Measurements from ENCODE around the gene ZNF777.
"Not testable (repeated sequence)": the region's sequence is repeated elsewhere in the genome, so short reads cannot be mapped to it uniquely, and the experiment has no call there.

The ZNF777 gene

DNA sequence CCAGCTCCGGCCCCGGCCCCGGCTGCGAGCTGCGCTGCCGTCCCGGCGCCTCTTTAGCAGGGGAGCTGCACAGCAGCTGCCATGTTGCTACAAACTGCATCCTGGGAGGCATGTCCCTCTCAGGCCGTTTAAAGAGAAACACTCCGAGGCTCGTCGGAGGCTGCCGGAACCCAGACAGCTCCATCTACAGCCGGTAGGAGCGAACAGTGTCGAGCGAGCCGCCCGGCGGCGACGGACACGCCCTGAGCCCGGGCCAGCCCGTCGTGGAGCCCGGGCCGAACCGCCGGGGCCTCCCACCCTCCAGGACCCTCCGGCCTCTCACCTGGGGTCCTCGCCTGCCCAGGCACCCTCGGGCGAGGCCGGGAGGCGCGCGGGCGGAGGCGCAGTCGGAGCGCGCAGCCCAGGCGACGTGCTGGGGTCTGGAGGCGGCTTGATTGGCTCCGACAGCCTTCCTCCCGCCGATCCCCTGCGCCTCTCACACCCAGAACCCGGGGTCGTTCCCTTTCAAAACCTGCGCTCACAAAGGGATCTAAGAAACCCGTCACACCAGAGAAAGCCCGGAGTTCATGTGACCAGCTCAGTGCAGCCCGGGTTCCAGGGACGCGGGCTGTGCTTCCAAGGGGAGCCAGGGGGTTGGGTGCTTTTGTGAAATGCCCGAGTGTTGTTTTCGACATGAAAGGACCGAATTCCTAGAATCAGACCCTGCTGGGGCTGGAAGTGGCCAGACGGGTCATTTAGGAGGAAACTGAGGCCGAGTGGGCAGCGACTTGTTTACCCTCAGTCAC, at the start of gene ZNF777:
Gene ZNF777 (minus strand): TSS at position 570 of the 785 bp plus-strand sequence. CDS start 5,040 bp downstream, outside the sequence.
- peak; percentile 45 for DNase-seq

DNA sequence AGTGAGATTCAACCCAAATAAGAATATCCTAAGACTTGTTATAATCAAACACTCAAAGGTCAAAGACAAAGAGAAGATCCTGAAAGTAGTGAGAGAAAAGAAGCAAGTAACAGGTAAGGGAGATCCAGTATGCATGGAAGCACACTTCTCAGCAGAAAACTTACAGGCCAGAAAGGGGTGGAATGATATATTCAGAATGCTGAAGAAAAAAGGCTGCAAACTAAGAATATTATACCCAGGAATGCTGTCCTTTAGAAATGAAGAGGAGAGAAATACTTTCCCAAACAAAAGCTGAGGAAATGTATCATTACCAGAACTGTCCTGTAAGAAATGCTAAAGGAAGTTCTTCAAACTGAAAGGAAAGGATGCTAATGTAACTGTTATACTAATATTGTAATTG, 49.4 kb upstream of the ZNF777 start:
- no peak for DNase-seq

- no peak for DNase-seq
Observed at GRCh38 chr7:149509774-149510173, 48.9 kb upstream of the ZNF777 start.

DNA sequence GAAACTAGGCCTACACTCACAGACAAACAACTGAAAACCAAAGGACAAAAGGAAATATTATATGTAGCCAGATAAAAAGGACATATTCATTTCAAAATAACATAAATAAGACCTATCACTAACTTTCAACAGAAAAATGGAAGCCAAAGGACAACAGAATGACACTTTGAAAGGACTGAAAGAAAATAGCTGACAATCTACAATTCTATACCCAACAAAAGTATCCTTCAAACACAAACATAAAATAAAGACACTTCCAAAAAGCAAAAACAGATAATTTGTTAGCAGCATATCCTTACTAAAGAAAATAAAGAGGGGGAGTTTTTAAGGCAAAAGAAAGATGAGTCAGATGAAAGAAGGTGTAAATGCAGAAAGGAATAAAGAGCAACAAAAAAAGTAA, 44.7 kb upstream of the ZNF777 start:
- DNase-seq, result no peak

DNA sequence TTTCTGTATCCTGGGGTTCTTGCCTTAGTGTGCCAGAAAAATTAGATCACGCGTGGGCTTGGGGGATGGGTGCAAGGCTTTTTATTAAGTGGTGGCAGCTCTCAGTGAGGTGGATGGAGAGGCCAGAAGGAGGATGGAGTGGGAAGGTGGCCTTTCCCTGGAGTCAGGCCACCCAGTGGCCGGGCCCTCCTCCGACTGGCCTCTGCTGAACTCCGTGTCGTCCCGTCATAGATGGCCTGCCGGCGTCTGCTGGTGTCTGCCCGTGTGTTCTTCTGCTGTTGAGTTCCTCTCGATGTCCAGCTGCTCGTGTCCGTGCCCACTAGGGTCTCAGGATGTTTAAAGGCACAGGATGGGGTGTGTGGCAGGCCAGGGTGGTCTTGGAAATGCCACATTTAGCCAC, 40.8 kb upstream of the ZNF777 start:
- DNase-seq, result no peak

DNA sequence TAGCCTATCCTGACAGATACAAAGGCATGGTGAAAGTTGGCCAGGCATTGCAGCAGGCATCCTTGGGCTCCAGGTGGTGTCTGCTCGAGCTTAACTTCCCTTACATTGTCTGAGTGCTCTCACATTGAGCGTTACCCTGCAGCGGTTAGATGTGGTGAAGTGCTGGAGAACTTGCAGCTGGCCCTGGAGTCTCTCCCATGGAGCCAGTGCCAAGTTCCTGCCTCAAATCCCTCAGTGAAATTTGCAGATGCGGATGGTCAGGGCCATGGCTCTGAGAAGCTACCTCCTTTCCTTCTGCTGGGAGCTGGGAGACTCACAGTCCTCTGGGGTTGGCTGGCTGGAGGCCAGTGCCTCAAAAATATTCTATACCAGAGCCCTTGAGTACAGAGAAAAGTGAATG, 40.0 kb upstream of the ZNF777 start:
- no peak for DNase-seq

DNA sequence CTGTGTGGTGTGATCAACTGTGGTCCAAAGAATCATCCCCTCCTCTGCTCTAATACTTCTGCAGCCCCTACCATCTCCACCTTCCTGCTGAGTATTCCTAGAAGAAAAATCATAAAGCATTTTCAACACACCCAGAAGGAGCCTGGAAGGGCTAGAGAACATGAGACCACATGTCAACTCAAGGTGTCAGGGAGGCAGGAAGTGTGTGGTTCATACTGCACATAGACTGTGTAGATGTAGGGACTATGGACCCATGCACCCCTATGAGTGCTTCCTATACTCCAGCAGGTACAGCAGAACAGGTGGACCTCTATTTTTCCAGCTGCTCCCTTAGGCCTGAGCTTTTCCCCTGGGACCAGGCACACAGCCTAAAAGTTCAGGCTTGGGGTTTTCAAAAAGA, 39.3 kb upstream of the ZNF777 start:
- no peak for DNase-seq

- no peak for DNase-seq
Observed at GRCh38 chr7:149498811-149499210, 37.9 kb upstream of the ZNF777 start.

GRCh38 chr7:149497467-149498261, 36.8 kb upstream of the ZNF777 start, which contains the start of gene ZNF746:
Gene ZNF746 (minus strand): TSS chr7:149497809. CDS start chr7:149497536, 273 bp downstream.
- DNase-seq, result no peak

GRCh38 chr7:149496642-149497391, 36.0 kb upstream of the ZNF777 start:
- DNase-seq, result no peak

DNA sequence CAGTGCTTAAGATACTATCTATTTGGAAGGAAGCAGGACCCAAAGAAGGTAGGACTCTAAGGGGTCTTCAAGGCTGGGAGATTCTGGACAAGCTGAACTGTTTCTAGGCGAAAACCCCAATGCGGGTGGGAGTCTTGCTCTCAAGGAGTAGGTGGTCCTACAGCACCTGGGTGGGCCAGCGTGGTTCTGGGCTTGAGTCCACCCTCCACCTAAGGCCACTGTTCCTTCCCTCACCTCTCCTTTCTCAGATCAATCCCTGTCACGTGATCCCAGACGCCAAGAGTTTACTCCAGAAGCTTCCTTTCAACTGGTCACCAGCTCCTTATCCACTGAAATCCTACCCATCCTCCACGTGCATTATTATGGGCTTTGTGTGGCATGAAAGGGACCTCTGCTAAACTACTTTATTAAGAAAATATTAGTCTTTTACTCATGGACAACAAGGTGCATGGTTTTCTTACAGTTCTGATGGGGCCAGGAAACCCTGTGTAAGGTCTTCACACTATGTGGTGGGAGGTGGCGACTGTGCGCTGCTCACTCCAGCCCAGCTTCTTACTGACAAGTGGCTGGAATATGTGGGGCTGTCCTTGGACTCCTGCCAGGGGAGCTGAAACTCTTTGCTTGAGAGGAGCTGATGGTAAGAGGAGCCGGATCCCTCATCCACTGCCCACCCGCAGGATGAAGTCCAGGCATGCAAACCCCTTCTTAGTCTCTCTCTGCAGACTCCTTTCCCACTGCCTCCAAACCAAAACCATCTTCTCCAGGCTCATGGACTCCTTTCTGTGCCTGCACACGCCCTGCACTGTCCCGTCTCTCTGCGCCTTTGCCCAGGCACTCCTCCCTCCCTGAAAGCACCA, 35.2 kb upstream of the ZNF777 start:
- DNase-seq, result no peak

DNA sequence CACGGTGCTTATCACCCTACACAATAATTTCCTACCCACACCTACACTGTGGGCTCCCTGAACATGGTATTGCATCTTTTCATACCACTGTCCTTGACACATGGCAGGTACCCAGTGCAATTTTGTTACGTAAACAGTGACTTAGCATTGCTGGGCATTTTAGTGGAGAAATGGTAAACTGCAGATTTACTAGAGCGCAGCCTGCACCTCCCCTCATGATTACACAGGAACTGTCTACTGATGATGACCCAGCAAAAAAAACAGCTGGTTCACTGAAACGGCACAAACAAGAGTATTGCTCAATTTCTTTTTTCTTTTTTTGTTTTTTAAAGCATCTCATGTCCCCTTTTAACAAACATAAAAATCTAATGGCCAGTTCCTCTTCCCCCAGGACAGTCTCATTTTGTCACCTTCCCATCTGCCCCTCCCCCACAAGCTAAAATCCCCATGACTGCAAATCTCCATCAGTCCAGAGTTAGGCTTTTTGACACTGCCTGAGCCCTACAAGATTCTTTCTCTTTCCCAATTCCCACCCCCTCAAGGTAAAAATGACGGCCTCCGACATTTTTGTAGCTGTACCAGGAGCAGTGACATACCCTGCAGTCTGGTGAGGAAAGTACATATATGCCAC, 34.0 kb upstream of the ZNF777 start:
- no peak for DNase-seq

DNA sequence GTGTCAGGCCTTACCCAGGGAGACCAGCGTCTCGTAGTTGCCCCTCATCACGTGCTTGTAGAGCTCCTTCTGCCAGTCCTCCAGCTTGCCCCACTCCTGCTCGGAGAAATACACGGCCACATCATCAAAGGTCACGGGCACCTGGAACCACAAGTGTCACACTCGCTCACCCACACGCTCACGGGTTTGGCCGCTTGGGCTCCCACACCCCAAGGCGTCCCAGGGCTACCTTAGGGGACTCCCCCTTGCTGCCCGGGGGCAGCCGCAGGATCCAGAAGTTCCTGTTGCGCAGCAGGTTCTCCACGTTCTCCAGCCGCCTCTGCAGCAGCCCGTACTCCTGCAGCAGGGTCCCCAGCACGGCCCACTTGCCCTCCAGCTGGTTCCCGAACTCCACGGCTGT, 33.1 kb upstream of the ZNF777 start:
- not testable (repeated sequence) for DNase-seq

DNA sequence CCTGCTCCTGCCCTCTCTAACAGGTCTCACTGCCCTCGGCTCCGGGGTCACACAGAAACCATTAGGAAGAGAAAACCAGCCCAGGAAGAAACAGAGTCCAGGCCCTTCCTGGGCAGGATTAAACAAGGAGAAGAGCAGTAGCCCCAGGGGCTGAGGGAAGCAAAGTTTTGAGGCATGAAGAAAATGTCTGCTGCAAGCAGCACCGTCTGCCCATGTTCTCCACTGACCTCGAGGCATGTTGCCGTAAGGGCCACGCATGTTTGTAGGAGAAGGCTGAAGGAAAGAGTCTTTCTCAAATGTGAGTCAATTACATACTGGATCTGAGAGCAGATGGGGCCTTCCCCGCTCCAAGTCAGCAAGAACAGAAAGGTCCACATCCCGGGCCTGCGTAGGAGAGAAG, 32.5 kb upstream of the ZNF777 start:
- no peak for DNase-seq

GRCh38 chr7:149490083-149490760, 29.4 kb upstream of the ZNF777 start:
- no peak for DNase-seq

GRCh38 chr7:149489391-149490024, 28.6 kb upstream of the ZNF777 start:
- no peak for DNase-seq

DNA sequence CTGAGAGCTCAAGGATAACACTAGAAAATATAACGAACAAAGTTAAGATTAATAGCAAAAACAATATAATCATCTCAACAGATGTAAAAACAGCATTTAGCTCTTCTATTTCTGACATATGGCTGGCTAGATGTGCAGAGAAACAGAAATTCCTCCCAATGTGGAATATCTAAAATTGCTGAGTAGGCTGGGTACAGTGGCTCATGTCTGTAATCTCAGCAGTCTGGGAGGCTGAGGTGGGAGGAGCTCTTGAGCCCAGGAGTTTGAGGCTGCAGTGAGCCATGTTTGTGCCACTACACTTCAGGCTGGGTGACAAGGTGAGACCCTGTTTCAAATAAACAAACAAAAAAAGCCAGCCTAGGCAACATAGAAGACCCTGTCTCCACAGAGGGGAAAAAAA, 18.7 kb upstream of the ZNF777 start:
- DNase-seq, result no peak

DNA sequence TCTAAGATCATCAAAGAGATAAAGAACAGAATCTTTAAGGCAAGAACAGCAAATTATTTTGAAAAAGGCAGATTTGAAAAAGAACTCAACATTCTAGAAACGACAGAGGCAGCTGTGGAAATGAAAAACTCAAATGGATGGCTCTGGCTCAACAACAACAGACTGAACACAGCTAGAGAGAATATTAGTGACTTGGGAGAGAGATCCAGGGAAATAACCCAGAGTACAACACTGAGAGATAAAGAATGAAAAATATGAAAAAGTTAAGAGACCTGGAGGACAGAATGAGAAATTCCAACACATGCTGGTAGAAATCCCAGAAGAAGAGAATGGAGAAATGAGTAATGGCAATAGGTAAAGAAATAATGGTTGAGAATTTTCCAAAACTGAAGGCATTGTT, 17.9 kb upstream of the ZNF777 start:
- no peak for DNase-seq

- no peak for DNase-seq
Observed at GRCh38 chr7:149477494-149478443, 16.9 kb upstream of the ZNF777 start.

DNA sequence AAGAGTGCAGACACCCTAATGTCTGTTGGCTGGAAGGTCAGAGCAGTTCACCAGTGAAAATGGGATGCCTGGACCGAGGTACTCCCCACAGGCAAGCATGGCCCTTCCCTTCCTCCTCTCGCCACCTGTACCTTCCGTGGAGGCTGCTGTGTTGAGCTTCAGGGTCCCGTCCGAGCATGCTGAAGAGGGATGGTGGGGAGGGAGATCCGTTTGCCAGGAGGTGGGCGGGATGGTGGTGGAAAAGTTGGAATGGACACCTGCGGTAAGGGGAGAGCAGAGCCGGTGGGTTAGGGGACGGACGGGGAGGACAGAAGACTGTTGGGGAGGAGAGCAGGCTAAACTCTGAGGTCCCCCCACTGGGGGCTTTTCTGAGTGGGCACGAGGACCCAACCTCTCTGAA, 15.9 kb upstream of the ZNF777 start:
- no peak for DNase-seq

All from NCI-H1417 treated with DMSO at 0.1 percent for 48 hours (cell line).